HUES64 (cell line): ENCODE measurements around the gene ZNF776. TPM values are rescaled to one million over a fixed set of nuclear protein-coding genes. Genes with fewer than 3 reads are reported as not detected.
"Not testable (repeated sequence)": the region's sequence is repeated elsewhere in the genome, so short reads cannot be mapped to it uniquely, and the experiment has no call there.

ENCODE experiments used
- H3K27ac ChIP-seq: 2 replicates; pipeline ENCODE4 v1.7.0; 2013; ENCODE audit warnings: low read depth, low read length, inconsistent platforms
- H3K27me3 ChIP-seq: 2 replicates; pipeline ENCODE4 v1.6.1; 2013; ENCODE audit warnings: mild to moderate bottlenecking, low read length; ENCODE audit not compliant: insufficient read depth
- H3K36me3 ChIP-seq: 2 replicates; pipeline ENCODE4 v1.6.1; 2013; ENCODE audit warnings: mild to moderate bottlenecking, low read length; ENCODE audit not compliant: insufficient read depth
- H3K4me1 ChIP-seq: 2 replicates; pipeline ENCODE4 v1.6.1; 2013; ENCODE audit warnings: mild to moderate bottlenecking, low read length, moderate library complexity; ENCODE audit not compliant: insufficient read depth
- H3K4me3 ChIP-seq: 2 replicates; pipeline ENCODE4 v1.5.1; 2013; ENCODE audit warnings: mild to moderate bottlenecking, low read length, moderate library complexity
- H3K9ac ChIP-seq: 2 replicates; pipeline ENCODE4 v1.6.1; 2013; ENCODE audit warnings: mild to moderate bottlenecking, low read depth, low read length
- H3K9me3 ChIP-seq: 2 replicates; pipeline ENCODE4 v1.6.1; 2013; ENCODE audit warnings: low read depth, low read length; ENCODE audit not compliant: insufficient read depth
- WGBS: fragments of 150-250, 120-280 bp; methylation state at CpG from one replicate; pipeline ENCODE4 v1.1.7; 2013; ENCODE audit warnings: missing lambda C conversion rate; 5-methylcytosine and 5-hydroxymethylcytosine counted together
- polyA plus RNA-seq, 2 experiments: library from polyadenylated mRNA; stranded (reverse); fragments of 50-300 nt; gene quantifications; one replicate each; pipeline ENCODE4 v1.2.3, GENCODE V29; 2013

ZNF776 gene
- polyA plus RNA-seq (2013, experiment 1 of 2) = 10.5 TPM
- polyA plus RNA-seq (2013, experiment 2 of 2) = 10.8 TPM

- peaks cover 36% of the 10 kb centered on the region for H3K36me3 ChIP-seq
- no peaks in the 10 kb centered on the region for H3K9me3 ChIP-seq
- peak within 1 kb of the TSS; percentile 86 for H3K9ac ChIP-seq
- 2% methylated on average over 51 of the region's 51 CpGs for WGBS
- H3K4me1 ChIP-seq = peaks cover 6% of the 10 kb centered on the region; the same call in 1 of the 2 replicates
- H3K4me3 ChIP-seq = peak within 1 kb of the TSS; percentile 91
- H3K27ac ChIP-seq = peak within 1 kb of the TSS; percentile 68
- H3K27me3 ChIP-seq = no peaks in the 10 kb centered on the region; the same call in 1 of the 2 replicates
Measured at GRCh38 chr19:57746580-57747471, at the start of gene ZNF776. ZNF776 (plus strand) TSS chr19:57746815; CDS start chr19:57747059, 244 bp downstream.

GRCh38 chr19:57701625-57702024 is 45.0 kb upstream of the ZNF776 start:
- peaks cover 22% of the 10 kb centered on the region for H3K9me3 ChIP-seq
- H3K4me3 ChIP-seq = no peak overlapping the region

GRCh38 chr19:57706346-57706745 is 40.3 kb upstream of the ZNF776 start:
- 94% methylated on average over 1 of the region's 1 CpG for WGBS
- Histone ChIP-seq H3K4me1 (0 out of 2 replicates have a peak, but pooled peaks cover 4% of the 10 kb centered on the region), H3K27me3 (no peaks in the 10 kb centered on the region), H3K27ac (no peak overlapping the region), H3K9me3 (peaks cover 17% of the 10 kb centered on the region), H3K9ac (no peak overlapping the region), H3K4me3 (no peak overlapping the region), H3K36me3 (peaks cover 50% of the 10 kb centered on the region)

More at GRCh38 chr19:57701625-57702024, 45.0 kb upstream of the ZNF776 start:
- Histone ChIP-seq H3K4me1 (no peaks in the 10 kb centered on the region), H3K9ac (no peak overlapping the region), H3K27me3 (no peaks in the 10 kb centered on the region), H3K27ac (no peak overlapping the region), H3K36me3 (peaks cover 83% of the 10 kb centered on the region)
- WGBS = 97% methylated on average over 6 of the region's 6 CpGs

- Histone ChIP-seq H3K27ac (peak within 1 kb of the TSS; percentile 89), H3K9me3 (no peaks in the 10 kb centered on the region), H3K27me3 (no peaks in the 10 kb centered on the region), H3K4me3 (peak within 1 kb of the TSS; percentile 86), H3K4me1 (0 out of 2 replicates have a peak, but pooled peaks cover 4% of the 10 kb centered on the region), H3K9ac (peak within 1 kb of the TSS; percentile 91), H3K36me3 (peaks cover 30% of the 10 kb centered on the region)
- under 1% methylated on average over 53 of the region's 53 CpGs for WGBS
Measured at GRCh38 chr19:57708641-57709361, 37.8 kb upstream of the ZNF776 start, which contains the start of gene ZNF154. ZNF154 (minus strand) TSS chr19:57709204; CDS start chr19:57708971, 233 bp downstream.

GRCh38 chr19:57709616-57710015 is 37.0 kb upstream of the ZNF776 start:
- no peaks in the 10 kb centered on the region for H3K27me3 ChIP-seq
- no peak overlapping the region for H3K9ac ChIP-seq
- peak overlapping the region; percentile 86 for H3K4me3 ChIP-seq
- 0 out of 2 replicates have a peak, but pooled peaks cover 4% of the 10 kb centered on the region for H3K4me1 ChIP-seq
- no peaks in the 10 kb centered on the region for H3K9me3 ChIP-seq
- WGBS = 71% methylated on average over 15 of the region's 15 CpGs
- peaks cover 21% of the 10 kb centered on the region for H3K36me3 ChIP-seq
- no peak overlapping the region for H3K27ac ChIP-seq

GRCh38 chr19:57712222-57712621 is 34.4 kb upstream of the ZNF776 start:
- Histone ChIP-seq H3K27ac (no peak overlapping the region), H3K4me3 (no peak overlapping the region), H3K4me1 (0 out of 2 replicates have a peak, but pooled peaks cover 3% of the 10 kb centered on the region), H3K36me3 (0 out of 2 replicates have a peak, but pooled peaks cover 3% of the 10 kb centered on the region), H3K9me3 (no peaks in the 10 kb centered on the region), H3K9ac (no peak overlapping the region), H3K27me3 (no peaks in the 10 kb centered on the region)
- WGBS = 65% methylated on average over 1 of the region's 1 CpG

- Histone ChIP-seq H3K27ac (no peak overlapping the region; the same call in 1 of the 2 replicates), H3K36me3 (peaks cover 39% of the 10 kb centered on the region), H3K9me3 (peaks cover 13% of the 10 kb centered on the region), H3K9ac (0 out of 2 replicates have a peak overlapping the region, but pooled peaks have one; percentile 34), H3K4me3 (no peak overlapping the region), H3K27me3 (no peaks in the 10 kb centered on the region), H3K4me1 (peaks cover 11% of the 10 kb centered on the region)
Measured at GRCh38 chr19:57719424-57719823, 27.2 kb upstream of the ZNF776 start.

GRCh38 chr19:57719901-57720519 is 26.6 kb upstream of the ZNF776 start:
- H3K9ac ChIP-seq = no peak overlapping the region
- H3K4me1 ChIP-seq = peaks cover 11% of the 10 kb centered on the region
- peaks cover 39% of the 10 kb centered on the region for H3K36me3 ChIP-seq
- no peak overlapping the region for H3K27ac ChIP-seq
- no peaks in the 10 kb centered on the region for H3K27me3 ChIP-seq
- 84% methylated on average over 4 of the region's 4 CpGs for WGBS
- H3K4me3 ChIP-seq = no peak overlapping the region
- H3K9me3 ChIP-seq = peaks cover 13% of the 10 kb centered on the region

- peaks cover 11% of the 10 kb centered on the region for H3K4me1 ChIP-seq
- peaks cover 39% of the 10 kb centered on the region for H3K36me3 ChIP-seq
Measured at GRCh38 chr19:57720878-57721277, 25.7 kb upstream of the ZNF776 start.

GRCh38 chr19:57738320-57738719 is 8.3 kb upstream of the ZNF776 start:
- 3% methylated on average over 8 of the region's 10 CpGs for WGBS
- H3K27ac ChIP-seq, H3K36me3 ChIP-seq, H3K9ac ChIP-seq, H3K9me3 ChIP-seq, H3K4me1 ChIP-seq, H3K4me3 ChIP-seq: not testable (repeated sequence)
- H3K27me3 ChIP-seq = peaks cover 14% of the 10 kb centered on the region

More at GRCh38 chr19:57720878-57721277, 25.7 kb upstream of the ZNF776 start:
- Histone ChIP-seq H3K27ac (no peak overlapping the region), H3K27me3 (no peaks in the 10 kb centered on the region), H3K9me3 (peaks cover 13% of the 10 kb centered on the region), H3K9ac (no peak overlapping the region), H3K4me3 (no peak overlapping the region)
- WGBS = 97% methylated on average over 10 of the region's 10 CpGs
